Testis (tissue), 3 donors: ENCODE data around the gene PNPLA6. TPM values are rescaled to one million over a fixed set of nuclear protein-coding genes. Genes with fewer than 3 reads are reported as not detected.

Experiments used
- DNase-seq: peaks from one replicate; pipeline ENCODE4 v3.0.0-alpha.2; 2019
- H3K27ac ChIP-seq, 2 donors: fragments of 200-600 bp; sonication (generic); one replicate each; pipeline ENCODE4 v1.5.1; 2019
- H3K27me3 ChIP-seq: fragments of 200-600 bp; sonication (generic); one replicate; pipeline ENCODE4 v1.5.1; 2019
- H3K36me3 ChIP-seq: fragments of 200-600 bp; sonication (generic); one replicate; pipeline ENCODE4 v1.5.1; 2017; ENCODE audit warnings: low read depth; ENCODE audit errors: missing control alignments
- H3K4me1 ChIP-seq: fragments of 200-600 bp; sonication (generic); one replicate; pipeline ENCODE4 v1.5.1; 2019
- H3K4me3 ChIP-seq, 2 donors: fragments of 200-600 bp; sonication (generic); one replicate each; pipeline ENCODE4 v1.5.1; 2017 to 2019
- H3K9me3 ChIP-seq: fragments of 200-600 bp; sonication (generic); one replicate; pipeline ENCODE4 v1.5.1; 2017
- POLR2A ChIP-seq: fragments of 450-650 bp; IDR thresholded peaks from one replicate; pipeline ENCODE4 v1.6.1; 2017; ENCODE audit warnings: antibody characterized with exemption, mild to moderate bottlenecking, moderate library complexity
- WGBS, 2 donors: methylation state at CpG; one replicate each; pipeline ENCODE4 v1.1.5; 2018; 5-methylcytosine and 5-hydroxymethylcytosine counted together
- intact Hi-C: fragments of 100-400 bp; cut with DNase I; formaldehyde crosslinking; loops from one replicate; pipeline ENCODE4 v1.15.1; 2023; ENCODE audit warnings: low total_unique reads
- polyA plus RNA-seq: library from polyadenylated mRNA; stranded (reverse); fragments of 350-450 nt; fragmentation: Illumina TruSeq; extraction: RNeasy Lipid Tissue Mini Kit (QIAGEN cat#74804); gene quantifications from one replicate; pipeline ENCODE4 v1.2.3, GENCODE V29; 2014; ENCODE audit warnings: low read depth, low replicate concordance; ENCODE audit not compliant: insufficient read depth
- total RNA-seq, 2 donors: library from RNA; depleted of rRNA; stranded (reverse); fragments of >200 nt; gene quantifications; one replicate each; pipeline ENCODE4 v1.2.3, GENCODE V29; 2016
- TF ChIP-seq, protein P1 (sequence below), 3 experiments: fragments of 450-650 bp in 2 of 3; fragments of 200-600 bp in 1 of 3; sonication (generic) in 1 of 3; IDR thresholded peaks; one replicate each; pipeline ENCODE4 v1.5.1; 2016 to 2019; ENCODE audit warnings: antibody characterized with exemption in 3 of 3, mild to moderate bottlenecking in 2 of 3, moderate library complexity in 1 of 3

Gene PNPLA6
- total and polyA plus RNA-seq, 3 donors from 2014 or later, result 109 to 153 (median 143) TPM

DNA sequence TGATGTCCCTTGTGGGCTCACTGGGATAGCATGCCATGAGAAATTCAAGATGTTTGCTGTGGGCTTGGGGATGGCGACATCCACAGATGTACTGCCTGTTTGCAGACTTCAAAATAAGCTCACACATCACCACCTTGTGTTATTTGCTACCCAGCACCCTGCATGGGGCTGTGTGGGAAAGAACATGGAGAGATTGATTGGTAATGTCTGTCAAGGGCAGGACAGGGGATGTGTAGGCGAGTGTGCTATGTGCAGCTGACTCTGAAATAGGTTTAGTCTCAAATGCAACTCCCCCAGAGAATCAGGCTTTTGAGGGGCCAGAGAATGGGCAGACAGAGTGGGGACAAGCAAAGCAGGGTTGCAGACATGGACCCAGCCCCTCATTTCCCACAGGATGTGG lies 24.7 kb downstream of the PNPLA6 start:
- intact Hi-C loops, result loop anchor here (10.0 kb wide), 1 partner anchor 115 kb away; the partner anchor contains the start of gene MCEMP1
- Histone ChIP-seq H3K4me1 (no peaks in the 10 kb centered on the region), H3K4me3 (no peak overlapping the region), H3K27ac (no peak overlapping the region), H3K27me3 (no peaks in the 10 kb centered on the region), H3K9me3 (no peaks in the 10 kb centered on the region), H3K36me3 (peaks cover 6% of the 10 kb centered on the region)
- WGBS, 2 donors, result 90 to 95% methylated on average over 2 of the region's 2 CpGs
- DNase-seq, result no peak
- TF ChIP-seq, protein P1, sequence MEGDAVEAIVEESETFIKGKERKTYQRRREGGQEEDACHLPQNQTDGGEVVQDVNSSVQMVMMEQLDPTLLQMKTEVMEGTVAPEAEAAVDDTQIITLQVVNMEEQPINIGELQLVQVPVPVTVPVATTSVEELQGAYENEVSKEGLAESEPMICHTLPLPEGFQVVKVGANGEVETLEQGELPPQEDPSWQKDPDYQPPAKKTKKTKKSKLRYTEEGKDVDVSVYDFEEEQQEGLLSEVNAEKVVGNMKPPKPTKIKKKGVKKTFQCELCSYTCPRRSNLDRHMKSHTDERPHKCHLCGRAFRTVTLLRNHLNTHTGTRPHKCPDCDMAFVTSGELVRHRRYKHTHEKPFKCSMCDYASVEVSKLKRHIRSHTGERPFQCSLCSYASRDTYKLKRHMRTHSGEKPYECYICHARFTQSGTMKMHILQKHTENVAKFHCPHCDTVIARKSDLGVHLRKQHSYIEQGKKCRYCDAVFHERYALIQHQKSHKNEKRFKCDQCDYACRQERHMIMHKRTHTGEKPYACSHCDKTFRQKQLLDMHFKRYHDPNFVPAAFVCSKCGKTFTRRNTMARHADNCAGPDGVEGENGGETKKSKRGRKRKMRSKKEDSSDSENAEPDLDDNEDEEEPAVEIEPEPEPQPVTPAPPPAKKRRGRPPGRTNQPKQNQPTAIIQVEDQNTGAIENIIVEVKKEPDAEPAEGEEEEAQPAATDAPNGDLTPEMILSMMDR (IDR thresholded peaks at IDR 0.05), result no peak
- no peak for TF ChIP-seq POLR2A

DNA sequence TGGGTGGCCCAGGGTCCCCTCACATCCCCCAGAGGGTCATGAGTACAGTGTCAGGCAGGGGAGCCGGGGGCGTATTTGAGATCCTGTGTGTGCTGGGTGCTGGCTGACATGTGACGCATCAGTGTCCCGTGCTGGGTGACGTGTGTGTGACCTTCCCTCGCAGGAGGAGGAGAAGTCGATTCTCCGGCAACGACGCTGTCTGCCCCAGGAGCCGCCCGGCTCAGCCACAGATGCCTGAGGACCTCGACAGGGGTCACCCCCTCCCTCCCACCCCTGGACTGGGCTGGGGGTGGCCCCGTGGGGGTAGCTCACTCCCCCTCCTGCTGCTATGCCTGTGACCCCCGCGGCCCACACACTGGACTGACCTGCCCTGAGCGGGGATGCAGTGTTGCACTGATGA lies 25.8 kb downstream of the PNPLA6 start:
- no peak for DNase-seq
- 72 to 78% methylated on average over 5 to 13 of the region's 17 CpGs for WGBS, 2 donors
- no peaks in the 10 kb centered on the region for H3K27me3 ChIP-seq
- H3K36me3 ChIP-seq, result peaks cover 6% of the 10 kb centered on the region
- H3K9me3 ChIP-seq, result no peaks in the 10 kb centered on the region
- no peak overlapping the region for H3K4me3 ChIP-seq
- no peak overlapping the region for H3K27ac ChIP-seq
- TF ChIP-seq, protein P1 (IDR thresholded peaks at IDR 0.05), result no peak
- no peak for TF ChIP-seq POLR2A
- no peaks in the 10 kb centered on the region for H3K4me1 ChIP-seq
- intact Hi-C loops, result loop anchor here (10.0 kb wide), 1 partner anchor 113 kb away; the partner anchor contains the start of gene MCEMP1

DNA sequence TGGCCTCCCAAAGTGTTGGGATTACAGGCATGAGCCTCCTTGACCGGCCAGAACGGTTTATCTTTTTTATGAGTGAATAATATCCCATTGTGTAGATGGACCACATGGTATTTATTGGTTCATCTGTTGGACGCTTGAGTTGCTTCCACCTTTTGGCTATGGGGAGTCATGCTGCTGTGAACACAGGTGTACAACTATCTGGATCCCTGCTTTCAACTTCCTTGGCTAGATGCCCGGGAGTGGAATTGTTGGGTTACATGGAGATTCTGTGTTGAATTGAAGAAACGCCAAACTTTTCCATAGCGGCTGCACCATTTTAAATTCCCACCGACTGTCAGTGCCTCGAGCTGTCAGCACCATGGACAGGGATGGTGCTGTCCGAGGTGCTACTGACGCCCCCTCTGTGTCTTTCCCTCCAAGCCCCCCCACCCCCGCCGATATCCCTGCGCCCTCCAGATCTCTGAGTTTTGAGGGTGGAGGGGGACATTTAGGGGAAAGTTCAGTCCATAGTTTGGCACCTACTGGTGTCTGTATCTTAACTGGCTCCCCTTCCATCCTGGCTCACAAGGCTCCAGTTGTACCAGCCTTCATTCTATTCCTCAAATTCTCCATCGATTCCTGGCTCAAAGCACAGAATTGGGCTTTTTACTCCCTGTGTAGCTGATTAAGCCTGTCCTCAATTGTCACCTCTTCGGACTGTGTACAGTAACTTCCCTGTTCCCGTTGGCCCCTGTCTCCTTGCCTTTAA lies 27.3 kb downstream of the PNPLA6 start:
- no peaks in the 10 kb centered on the region for H3K4me1 ChIP-seq
- intact Hi-C loops, result loop anchor here (10.0 kb wide), 1 partner anchor 112 kb away; the partner anchor contains the start of gene MCEMP1
- DNase-seq, result peak; percentile 36
- peaks cover 6% of the 10 kb centered on the region for H3K36me3 ChIP-seq
- no peak for TF ChIP-seq POLR2A
- TF ChIP-seq, protein P1 (IDR thresholded peaks at IDR 0.05), result no peak
- H3K9me3 ChIP-seq, result no peaks in the 10 kb centered on the region
- no peaks in the 10 kb centered on the region for H3K27me3 ChIP-seq
- no peak overlapping the region for H3K4me3 ChIP-seq
- 39 to 51% methylated on average over 16 of the region's 16 CpGs for WGBS, 2 donors
- no peak overlapping the region for H3K27ac ChIP-seq

DNA sequence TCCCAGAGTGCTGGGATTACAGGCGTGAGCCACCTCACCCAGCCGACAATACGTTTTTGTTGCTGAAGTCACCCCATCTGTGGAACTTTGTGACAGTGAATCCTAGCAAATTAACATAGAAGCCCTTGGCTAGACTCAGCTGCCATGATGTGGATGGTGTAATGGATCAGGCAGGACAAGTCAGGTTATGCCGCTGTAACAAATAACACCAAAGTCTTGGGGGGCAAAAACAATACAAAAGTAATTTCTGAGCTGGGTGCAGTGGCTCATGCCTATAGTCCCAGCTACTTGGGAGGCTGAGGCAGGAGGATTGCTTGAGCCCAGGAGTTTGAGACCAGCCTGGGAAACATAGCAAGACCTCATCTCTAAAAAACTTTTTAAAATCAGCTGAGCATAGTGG lies 29.3 kb downstream of the PNPLA6 start:
- 90 to 94% methylated on average over 4 of the region's 4 CpGs for WGBS, 2 donors
- H3K27ac ChIP-seq, result no peak overlapping the region
- DNase-seq, result no peak
- no peaks in the 10 kb centered on the region for H3K9me3 ChIP-seq
- H3K27me3 ChIP-seq, result no peaks in the 10 kb centered on the region
- TF ChIP-seq, protein P1 (IDR thresholded peaks at IDR 0.05), result no peak
- no peak for TF ChIP-seq POLR2A
- intact Hi-C loops, result loop anchor here (10.0 kb wide), 1 partner anchor 110 kb away; the partner anchor contains the start of gene MCEMP1
- no peak overlapping the region for H3K4me3 ChIP-seq
- no peaks in the 10 kb centered on the region for H3K4me1 ChIP-seq
- H3K36me3 ChIP-seq, result no peaks in the 10 kb centered on the region
